GM12878 (cell line): ENCODE measurements around the gene PPP2R5B. TPM values are rescaled to one million over a fixed set of nuclear protein-coding genes. Genes with fewer than 3 reads are reported as not detected.

Experiments
- ATAC-seq: fragments of 200-7000 bp; cut with Tn5 transposase; 3 replicates; pipeline ENCODE4 v1.9.1; 2020; ENCODE audit warnings: mild to moderate bottlenecking, moderate library complexity
- BruUV-seq: library from RNA; stranded (reverse); fragments of 400-500 nt; replicated peaks from 2 replicates; lab custom pipeline; 2021; lab: Mats Ljungman, UMichigan
- CTCF ChIA-PET: fragments of 300-600 bp; sonication (Branson Sonifier 250); formaldehyde crosslinking; extraction: SDS; loops from one replicate; lab custom pipeline; 2021; ENCODE audit warnings: inconsistent platforms; lab: Yijun Ruan, JAX
- POLR2A ChIA-PET: fragments of 350-600 bp; formaldehyde crosslinking; extraction: SDS; loops from one replicate; lab custom pipeline; 2021; ENCODE audit warnings: inconsistent platforms; lab: Charles Lee
- RAD21 ChIA-PET: fragments of 300-600 bp; sonication (Branson Sonifier 250); formaldehyde crosslinking; loops from one replicate; lab custom pipeline; 2023; ENCODE audit warnings: antibody characterized with exemption; ENCODE audit not compliant: unreplicated experiment; lab: Charles Lee
- SMC1A ChIA-PET: fragments of 300-600 bp; sonication (Branson Sonifier 250); formaldehyde crosslinking; loops from one replicate; lab custom pipeline; 2023; ENCODE audit not compliant: unreplicated experiment, uncharacterized antibody; lab: Charles Lee
- DNase-seq: peaks from one replicate; pipeline ENCODE4 v3.0.0-alpha.2; 2011; ENCODE audit warnings: low read depth, low spot score
- FAIRE-seq: peaks from 3 replicates; lab custom pipeline; 2011; peaks lifted over from hg19 to GRCh38; lab: Jason Lieb, UNC
- H2AFZ ChIP-seq: 2 replicates; pipeline ENCODE4 v1.6.0; 2011; ENCODE audit warnings: low read depth, low read length, control low read depth; ENCODE audit not compliant: control insufficient read depth
- H3K27ac ChIP-seq: 2 replicates; pipeline ENCODE4 v1.5.1; 2011; ENCODE audit warnings: control low read depth; ENCODE audit not compliant: control insufficient read depth, insufficient read depth
- H3K27me3 ChIP-seq, 2 experiments: replicated peaks in 1 of 2; 2 replicates each; pipeline versions ENCODE4 v1.6.0 to v1.6.1; 2011; ENCODE audit warnings: low read length in 1 of 2; ENCODE audit not compliant: control insufficient read depth in 2 of 2, insufficient read depth in 2 of 2
- H3K36me3 ChIP-seq, 2 experiments: 2 replicates each; pipeline ENCODE4 v1.5.1; 2011; ENCODE audit warnings: low read length in 1 of 2; ENCODE audit not compliant: control insufficient read depth in 2 of 2, insufficient read depth in 2 of 2
- H3K4me1 ChIP-seq: 2 replicates; pipeline ENCODE4 v1.6.1; 2011; ENCODE audit warnings: mild to moderate bottlenecking, low read length, moderate library complexity, mixed read lengths; ENCODE audit not compliant: control insufficient read depth, insufficient read depth
- H3K4me2 ChIP-seq: 2 replicates; pipeline ENCODE4 v1.6.0; 2011; ENCODE audit warnings: control low read depth; ENCODE audit not compliant: control insufficient read depth, insufficient read depth
- H3K4me3 ChIP-seq: fragments of 200-600 bp; sonication (generic); 2 replicates; pipeline ENCODE4 v1.5.1; 2016
- H3K79me2 ChIP-seq: 2 replicates; pipeline ENCODE4 v1.6.0; 2011; ENCODE audit warnings: low read length; ENCODE audit not compliant: control insufficient read depth, insufficient read depth
- H3K9ac ChIP-seq: 2 replicates; pipeline ENCODE4 v1.8.0; 2011; ENCODE audit warnings: low read length, control low read depth, mixed read lengths; ENCODE audit not compliant: control insufficient read depth, insufficient read depth
- H3K9me3 ChIP-seq: replicated peaks from 3 replicates; pipeline ENCODE4 v1.5.1; 2011; ENCODE audit warnings: mild to moderate bottlenecking, low read length; ENCODE audit not compliant: control insufficient read depth, insufficient read depth
- H4K20me1 ChIP-seq: 2 replicates; pipeline ENCODE4 v1.6.0; 2011; ENCODE audit not compliant: control insufficient read depth, insufficient read depth
- BCLAF1 ChIP-seq: fragments of 450-650 bp; IDR thresholded peaks from 2 replicates; pipeline ENCODE4 v1.6.1; 2017; ENCODE audit warnings: antibody characterized with exemption, mild to moderate bottlenecking, moderate library complexity
- CHD2 ChIP-seq: IDR thresholded peaks from 2 replicates; pipeline ENCODE4 v1.6.1; 2011; ENCODE audit warnings: low read depth, low read length, improper control_type of control experiment, borderline replicate concordance
- DPF2 ChIP-seq: fragments of 450-650 bp; IDR thresholded peaks from 2 replicates; pipeline ENCODE4 v1.6.1; 2017; ENCODE audit warnings: mild to moderate bottlenecking
- ETV6 ChIP-seq, 2 experiments: fragments of 450-650 bp in 1 of 2; IDR thresholded peaks in 1 of 2; conservative IDR thresholded peaks in 1 of 2; 2 replicates each; pipeline ENCODE4 v1.6.1; 2014; ENCODE audit warnings: antibody characterized with exemption in 1 of 2, borderline replicate concordance in 1 of 2, low read depth in 1 of 2, mild to moderate bottlenecking in 1 of 2, moderate library complexity in 1 of 2
- KLF5 ChIP-seq: fragments of 450-650 bp; IDR thresholded peaks from 2 replicates; pipeline ENCODE4 v1.6.1; 2014; ENCODE audit warnings: mild to moderate bottlenecking; ENCODE audit not compliant: partially characterized antibody
- MTA3 ChIP-seq: IDR thresholded peaks from 2 replicates; pipeline ENCODE4 v1.6.1; 2012; ENCODE audit warnings: low read length, inconsistent platforms, borderline replicate concordance
- NBN ChIP-seq: fragments of 450-650 bp; IDR thresholded peaks from 2 replicates; pipeline ENCODE4 v1.6.1; 2016
- NFIC ChIP-seq: IDR thresholded peaks from 2 replicates; pipeline ENCODE4 v1.6.1; 2012; ENCODE audit warnings: low read depth, mild to moderate bottlenecking, inconsistent platforms, low read length, moderate library complexity
- PAX8 ChIP-seq: fragments of 450-650 bp; IDR thresholded peaks from 2 replicates; pipeline ENCODE4 v1.6.1; 2017; ENCODE audit warnings: mild to moderate bottlenecking, moderate library complexity
- RAD21 ChIP-seq: IDR thresholded peaks from 2 replicates; pipeline ENCODE4 v1.6.1; 2011; ENCODE audit warnings: mild to moderate bottlenecking, low read depth, low read length, moderate library complexity; ENCODE audit not compliant: insufficient read depth
- SP1 ChIP-seq: IDR thresholded peaks from one replicate; pipeline ENCODE4 v1.6.1; 2011; ENCODE audit warnings: low read depth, low read length
- SREBF1 ChIP-seq: IDR thresholded peaks from 2 replicates; pipeline ENCODE4 v1.6.1; 2012; ENCODE audit warnings: mild to moderate bottlenecking, low read length
- TBL1XR1 ChIP-seq: IDR thresholded peaks from 2 replicates; pipeline ENCODE4 v1.6.1; 2012; ENCODE audit warnings: low read depth, low read length, improper control_type of control experiment
- WRNIP1 ChIP-seq: IDR thresholded peaks from 2 replicates; pipeline ENCODE4 v1.6.1; 2011; ENCODE audit warnings: low read depth, low read length, improper control_type of control experiment, borderline replicate concordance
- YBX1 ChIP-seq: fragments of 450-650 bp; IDR thresholded peaks from 2 replicates; pipeline ENCODE4 v1.6.1; 2016; ENCODE audit warnings: antibody characterized with exemption
- ZBED1 ChIP-seq: IDR thresholded peaks from 2 replicates; pipeline ENCODE4 v1.6.1; 2016; ENCODE audit warnings: borderline replicate concordance
- ZBTB4 ChIP-seq: fragments of 450-650 bp; formaldehyde crosslinking; IDR thresholded peaks from 2 replicates; pipeline ENCODE4 v1.4.0; 2022; ENCODE audit warnings: mild to moderate bottlenecking, moderate library complexity
- ZNF207 ChIP-seq: fragments of 450-650 bp; IDR thresholded peaks from 2 replicates; pipeline ENCODE4 v1.6.1; 2014; ENCODE audit warnings: antibody characterized with exemption, mild to moderate bottlenecking, borderline replicate concordance
- ZNF274 ChIP-seq: IDR thresholded peaks from one replicate; pipeline ENCODE4 v1.8.0; 2011; ENCODE audit not compliant: insufficient read length, insufficient read depth
- WGBS: methylation state at CpG from one replicate; pipeline ENCODE4 v1.1.6; 2016; ENCODE audit warnings: low lambda C conversion rate; ENCODE audit not compliant: insufficient replicate concordance, insufficient coverage; ENCODE audit errors: missing lambda C conversion rate; 5-methylcytosine and 5-hydroxymethylcytosine counted together
- in situ Hi-C: fragments of 300-500 bp; cut with MboI; formaldehyde crosslinking; loops from 9 replicates; pipeline ENCODE4 v1.14.3; 2018; ENCODE audit warnings: mixed read lengths
- intact Hi-C: fragments of 100-400 bp; cut with micrococcal nuclease; formaldehyde crosslinking; loops from one replicate; pipeline ENCODE4 v1.14.2; 2022; ENCODE audit not compliant: unreplicated experiment
- polyA plus RNA-seq, 11 experiments: library from polyadenylated mRNA; depleted of rRNA in 4 of 11; unstranded in 6 of 11; stranded (reverse) in 5 of 11; fragments of >200 nt; fragmentation: Nextera tagmentation in 4 of 11; fragmentation: Illumina TruSeq in 1 of 11; extraction: Ambion mirVana in 4 of 11; extraction: Trizol in 1 of 11; gene quantifications; 1 replicate in 1 of 11; 2 replicates in 10 of 11; pipeline versions ENCODE4 v1.2.1 to v1.2.3, GENCODE V29; 2011 to 2016; ENCODE audit warnings: inconsistent platforms in 2 of 11, missing spikeins in 2 of 11, low read depth in 1 of 11
- total RNA-seq, 4 experiments: library from RNA; depleted of rRNA in 3 of 4; stranded (reverse); fragments of >200 nt in 3 of 4; fragmentation: Illumina TruSeq in 1 of 4; extraction: Trizol in 1 of 4; gene quantifications; 2 replicates each; pipeline versions ENCODE4 v1.2.1 to v1.2.3, GENCODE V29; 2013 to 2021

PPP2R5B gene
- total and polyA plus RNA-seq, 10 of the 15 experiments (the other 5 are each of a cell fraction or from before 2014, with no cell fraction given) = 0.08 to 6.7 (median 2.0) TPM

- in situ Hi-C loops (no loop called here), intact Hi-C loops (no loop called here)
- no peak overlapping the region for H3K4me3 ChIP-seq
- TF ChIP-seq ETV6 (conservative IDR thresholded peaks at IDR 0.05 in 1 of 2, IDR thresholded peaks at IDR 0.05 in 1 of 2; ENCODE audit: borderline replicate concordance in 1 of 2, low read depth in 1 of 2) (no peak), DPF2 (no peak), ZBED1 (no peak), SP1 (no peak), PAX8 (no peak), ZNF207 (no peak), ZBTB4 (no peak), RAD21 (no peak), YBX1 (no peak), CHD2 (no peak), MTA3 (no peak), KLF5 (no peak), WRNIP1 (no peak), BCLAF1 (no peak), ZNF274 (no peak), NFIC (no peak), SREBF1 (no peak), NBN (no peak), TBL1XR1 (no peak)
- RAD21 ChIA-PET = no interaction called here
- POLR2A ChIA-PET = no interaction called here
- ATAC-seq = no peak
- no peak overlapping the region for H2AFZ ChIP-seq
- H3K79me2 ChIP-seq = no peaks in the 10 kb centered on the region
- no peak overlapping the region for H3K9ac ChIP-seq
- 87% methylated on average over 13 of the region's 13 CpGs for WGBS
- H3K36me3 ChIP-seq = peaks cover 0 to 7% of the 10 kb centered on the region in 2 experiments; a peak in 3 of 4 replicates
- no peaks in the 10 kb centered on the region for H3K9me3 ChIP-seq
- DNase-seq = no peak
- no peak overlapping the region for H3K27ac ChIP-seq
- SMC1A ChIA-PET = no interaction called here
- CTCF ChIA-PET = no interaction called here
- H4K20me1 ChIP-seq = no peaks in the 10 kb centered on the region
- no peaks in the 10 kb centered on the region for H3K4me1 ChIP-seq
- no TSS peak for BruUV-seq
- no peaks in the 10 kb centered on the region for H3K27me3 ChIP-seq
- no peak for FAIRE-seq
- no peak overlapping the region for H3K4me2 ChIP-seq
These were observed 18.2 kb upstream of the PPP2R5B start for GRCh38 chr11:64906314-64906635.
